GM19455 (cell line): Measurements from ENCODE around the gene GABARAPL2.

ENCODE experiments used
- ATAC-seq: cut with Tn5 transposase; IDR thresholded peaks from one replicate; pipeline ENCODE4 v1.9.1; 2021; ENCODE audit not compliant: unreplicated experiment

The GABARAPL2 gene

DNA sequence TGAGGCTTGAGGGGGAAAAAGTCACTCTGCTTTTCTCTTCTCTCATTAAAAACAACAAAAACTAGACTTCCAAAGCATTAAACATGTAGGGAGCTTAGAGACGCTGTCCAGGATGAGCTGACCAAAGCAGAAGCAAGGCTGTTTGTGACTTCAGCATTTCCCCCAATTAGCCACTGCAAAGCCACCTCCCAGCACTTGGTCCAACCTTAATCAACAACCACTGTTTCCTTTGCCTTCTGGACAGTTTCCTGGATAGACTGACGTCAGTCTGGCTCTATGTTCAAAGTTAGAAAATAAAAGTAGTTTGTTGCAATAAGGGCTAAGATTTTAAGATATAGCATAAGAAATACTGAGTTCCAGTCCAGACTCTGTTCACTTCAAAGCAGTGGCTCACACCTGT lies 13.2 kb upstream of the GABARAPL2 start:
- ATAC-seq = no peak

DNA sequence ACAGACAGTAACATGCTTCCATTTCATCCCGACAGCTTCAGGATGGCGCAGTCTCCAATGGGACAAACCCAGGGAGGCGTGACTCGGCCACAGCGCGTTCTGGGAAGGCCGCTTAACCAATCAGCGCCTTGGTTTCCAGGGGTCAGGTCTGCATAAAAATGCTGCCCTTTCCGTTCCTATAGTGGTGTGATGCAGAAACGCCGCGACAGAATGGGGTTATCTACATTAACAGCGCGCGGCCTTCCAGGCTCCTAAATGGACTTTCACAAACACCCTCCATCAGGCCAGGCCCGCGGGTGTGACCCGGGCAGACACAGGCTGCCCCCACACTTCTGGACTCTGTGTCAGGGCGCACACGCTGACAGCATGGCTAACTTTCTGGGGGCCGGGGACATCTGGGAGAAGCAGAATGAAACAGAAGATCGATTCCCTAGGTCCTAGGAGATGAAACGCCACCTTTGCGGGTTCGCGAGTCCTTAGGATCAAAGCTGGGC lies 10.9 kb upstream of the GABARAPL2 start:
- peak; percentile 21 for ATAC-seq

DNA sequence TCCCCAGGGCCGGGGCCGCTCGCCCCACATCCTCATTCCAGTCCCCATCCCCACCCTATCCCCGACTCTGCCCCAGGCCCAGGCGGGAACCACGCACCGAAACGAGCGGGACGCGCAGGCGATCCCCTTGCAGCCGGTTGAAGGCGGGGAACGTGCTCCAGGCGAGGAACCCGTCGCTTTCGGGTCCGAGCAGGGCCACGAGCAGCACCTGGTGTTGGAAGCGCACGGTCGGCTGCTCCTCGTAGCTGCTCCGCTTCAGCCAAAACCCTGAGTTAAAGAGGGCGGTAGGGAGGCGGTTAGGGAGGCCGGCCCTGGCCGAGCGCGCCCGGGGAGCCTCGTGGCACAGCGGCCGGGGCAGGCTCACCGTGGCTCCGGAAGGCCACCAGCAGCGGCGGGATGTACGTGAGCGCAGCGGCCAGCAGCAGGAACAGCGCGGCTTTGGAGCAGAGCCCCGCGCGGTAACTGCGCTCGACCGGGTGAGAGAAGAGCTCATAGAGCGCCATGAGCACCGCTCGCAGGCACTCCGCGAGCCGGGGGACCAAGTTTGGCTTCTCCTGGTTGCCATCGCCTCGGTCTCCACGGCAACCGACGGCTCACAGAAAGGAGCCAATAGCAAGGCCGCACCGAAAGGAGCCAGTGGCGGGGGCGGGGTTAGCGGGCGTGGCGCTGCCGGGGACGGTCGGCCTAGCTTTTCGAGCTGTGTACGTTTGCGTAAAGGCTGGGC lies 10.3 kb upstream of the GABARAPL2 start, which contains the start of gene TMEM231:
Gene TMEM231, minus strand, starts transcription at position 546 of the 724 bp plus-strand sequence. Its CDS starts 43 bp downstream, at position 503.
- peak; percentile 97 for ATAC-seq

DNA sequence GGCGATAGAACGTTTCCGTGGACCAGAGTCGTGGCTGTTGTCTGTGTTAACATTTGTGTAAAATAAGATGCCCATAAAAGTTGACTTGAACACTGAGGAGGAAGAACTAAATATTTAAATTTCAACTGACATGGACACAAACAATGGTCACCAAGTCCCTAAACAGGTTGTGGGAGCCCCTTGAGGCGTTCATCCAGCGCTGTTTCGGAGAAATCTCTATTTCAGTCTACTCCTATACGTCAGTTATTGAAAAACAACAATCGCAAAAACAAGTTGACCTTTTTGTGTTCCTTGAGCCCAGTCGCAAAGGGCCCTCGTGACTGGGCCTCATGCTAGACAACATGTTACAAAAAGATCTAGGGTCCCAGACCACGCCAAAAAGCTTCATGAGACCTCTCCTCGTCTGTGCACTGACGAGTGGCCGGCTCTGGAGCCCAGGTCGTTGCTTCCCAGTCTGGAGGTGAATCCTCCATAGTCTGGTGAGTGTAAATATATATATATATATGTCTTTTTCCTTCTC lies 9.7 kb upstream of the GABARAPL2 start:
- ATAC-seq = peak; percentile 3

DNA sequence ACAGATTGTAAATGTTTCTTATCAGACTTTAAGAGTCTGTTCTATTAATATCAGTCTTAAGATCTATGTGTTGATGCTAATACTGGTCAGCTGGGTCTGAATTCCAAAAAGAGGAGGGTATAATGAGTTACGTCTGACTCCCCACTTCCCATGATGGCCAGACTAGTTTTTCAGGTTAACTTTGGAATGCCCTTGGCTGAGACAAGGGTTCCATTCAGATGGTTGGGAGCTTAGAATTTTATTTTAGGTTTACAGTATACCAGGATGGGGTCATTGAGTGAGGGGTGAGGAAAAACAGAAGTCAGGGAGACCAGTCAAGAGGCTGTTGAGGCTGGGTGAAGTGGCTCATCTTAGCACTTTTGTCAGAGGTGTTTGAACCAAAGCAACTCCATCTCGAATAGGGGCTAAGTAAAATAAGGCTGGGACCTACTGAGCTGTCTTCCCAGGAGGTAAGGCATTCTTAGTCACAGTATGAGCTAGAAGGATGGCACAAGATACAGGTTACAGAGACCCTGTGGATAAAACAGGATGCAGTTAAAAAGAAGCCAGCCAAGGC lies 7.3 kb upstream of the GABARAPL2 start:
- no peak for ATAC-seq

DNA sequence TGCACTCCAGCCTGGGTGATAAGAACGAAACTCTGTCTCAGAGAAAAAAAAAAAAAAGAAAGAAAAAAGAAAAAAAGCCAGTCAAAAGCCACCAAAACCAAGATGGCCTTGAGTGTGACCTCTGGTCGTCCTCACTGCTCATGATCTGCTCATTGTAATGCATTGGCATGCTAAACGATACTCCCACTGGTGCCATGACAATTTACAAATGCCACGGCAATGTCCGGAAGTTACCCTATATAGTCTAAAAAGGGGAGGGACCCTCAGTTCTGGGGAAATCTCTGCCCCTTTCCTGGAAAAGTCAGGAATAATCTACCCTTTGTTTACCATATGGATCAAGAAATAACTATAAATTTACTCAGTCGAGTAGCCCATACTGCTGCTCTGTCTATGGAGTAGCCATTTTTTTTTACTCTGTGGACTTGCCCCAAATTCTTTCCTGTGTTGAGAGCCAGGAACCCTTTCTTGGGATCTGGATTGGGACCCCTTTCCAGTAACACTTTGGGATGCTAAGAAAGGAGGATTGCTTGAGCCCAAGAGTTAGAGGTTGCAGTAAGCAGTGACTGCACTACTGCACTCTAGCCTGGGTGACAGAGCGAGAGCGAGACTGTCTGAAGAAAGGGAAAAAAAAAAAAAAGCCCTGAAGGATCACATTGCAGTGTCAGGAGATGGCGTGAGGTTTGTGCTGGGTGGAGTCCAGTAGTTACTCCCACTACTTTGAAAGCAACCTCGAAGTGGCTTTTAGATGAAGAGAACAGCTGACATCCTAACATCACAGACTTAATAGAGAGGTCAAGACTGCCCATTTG lies 6.4 kb upstream of the GABARAPL2 start:
- no peak for ATAC-seq

DNA sequence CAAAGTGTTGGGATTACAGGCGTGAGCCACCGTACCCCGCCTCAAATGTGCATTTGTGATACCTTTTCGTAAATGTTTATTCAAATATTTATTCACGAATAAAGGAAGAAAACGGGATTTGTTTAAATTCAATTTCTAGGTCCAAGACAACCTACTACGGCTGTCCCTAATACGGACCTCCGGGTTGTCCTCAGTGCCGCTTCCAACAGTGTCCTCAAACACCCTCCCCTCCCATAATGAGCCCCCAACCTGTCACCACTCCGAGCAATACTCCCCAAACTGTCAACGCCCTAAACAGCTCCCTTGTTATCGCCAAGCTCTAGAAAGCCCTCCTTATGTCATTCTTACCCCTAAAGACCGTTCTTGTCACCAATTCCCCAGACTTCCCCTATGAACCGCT lies 539 bp upstream of the GABARAPL2 start:
- ATAC-seq = peak; percentile 11

DNA sequence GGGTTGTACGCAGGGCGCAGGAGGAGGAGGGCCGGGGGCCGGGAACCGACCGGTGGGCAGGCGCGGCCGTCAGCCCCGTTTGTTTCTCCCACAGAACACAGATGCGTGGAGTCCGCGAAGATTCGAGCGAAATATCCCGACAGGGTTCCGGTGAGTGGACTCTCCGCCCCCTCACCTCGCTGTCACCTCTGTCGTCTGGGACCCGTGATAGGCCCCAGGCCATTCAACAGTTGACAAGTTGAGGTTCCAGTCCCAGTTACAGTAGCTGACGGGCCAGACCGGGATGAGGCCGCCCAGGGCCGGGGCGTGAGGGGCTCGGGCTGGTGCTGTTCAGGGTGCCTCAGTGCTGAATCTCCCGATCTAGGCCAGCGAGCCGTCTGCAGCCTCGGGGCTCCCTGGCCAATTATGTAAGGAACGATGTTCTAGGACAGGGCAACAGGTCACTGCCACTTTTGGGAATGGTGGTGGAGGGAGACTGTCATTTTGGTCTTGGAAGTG lies 628 bp downstream of the GABARAPL2 start:
- ATAC-seq = peak; percentile 4

DNA sequence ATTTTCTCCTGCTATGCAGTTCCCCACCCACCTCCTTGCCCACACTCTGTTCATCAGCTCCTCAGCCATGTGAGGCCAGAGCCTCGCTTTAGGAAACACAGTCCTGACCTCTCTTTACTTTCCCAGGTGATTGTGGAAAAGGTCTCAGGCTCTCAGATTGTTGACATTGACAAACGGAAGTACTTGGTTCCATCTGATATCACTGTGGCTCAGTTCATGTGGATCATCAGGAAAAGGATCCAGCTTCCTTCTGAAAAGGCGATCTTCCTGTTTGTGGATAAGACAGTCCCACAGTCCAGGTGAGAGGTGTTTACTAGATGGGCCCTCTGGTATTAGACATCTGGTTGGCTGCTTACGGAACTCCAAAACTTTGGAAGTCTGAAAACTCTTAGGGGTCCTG lies 1.7 kb downstream of the GABARAPL2 start:
- ATAC-seq = no peak

DNA sequence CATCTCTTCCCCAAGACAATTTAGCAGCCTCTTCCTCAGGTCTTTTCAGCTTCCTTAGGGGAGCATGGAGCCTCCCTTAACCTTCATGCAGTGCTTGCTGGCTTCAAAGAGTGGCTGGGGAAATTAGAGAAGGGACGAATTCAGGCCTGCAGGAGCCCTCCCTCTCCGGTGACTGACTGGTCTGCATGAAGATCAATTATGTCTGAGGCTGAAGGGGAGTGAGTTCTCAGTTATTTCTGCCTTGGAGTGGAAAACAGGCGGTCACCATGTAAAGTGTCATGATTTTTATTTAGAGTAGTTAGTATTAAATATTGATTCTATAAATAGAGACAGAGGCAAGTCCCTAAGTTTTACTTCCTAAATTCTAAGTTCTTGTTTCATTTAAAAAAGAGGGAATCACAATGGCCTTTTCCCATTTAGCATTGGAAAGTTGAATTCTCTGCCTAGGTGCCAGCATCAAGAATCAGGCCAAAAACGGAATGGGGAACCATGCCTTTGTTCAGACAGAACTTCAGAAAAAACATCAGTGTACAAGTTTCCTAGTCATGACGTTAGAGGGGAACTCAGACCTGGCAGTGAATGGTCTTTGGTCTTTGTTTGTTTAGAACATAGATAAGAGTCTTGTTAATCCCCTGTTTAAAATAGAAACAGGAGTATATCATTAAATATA lies 4.4 kb downstream of the GABARAPL2 start:
- ATAC-seq = no peak

DNA sequence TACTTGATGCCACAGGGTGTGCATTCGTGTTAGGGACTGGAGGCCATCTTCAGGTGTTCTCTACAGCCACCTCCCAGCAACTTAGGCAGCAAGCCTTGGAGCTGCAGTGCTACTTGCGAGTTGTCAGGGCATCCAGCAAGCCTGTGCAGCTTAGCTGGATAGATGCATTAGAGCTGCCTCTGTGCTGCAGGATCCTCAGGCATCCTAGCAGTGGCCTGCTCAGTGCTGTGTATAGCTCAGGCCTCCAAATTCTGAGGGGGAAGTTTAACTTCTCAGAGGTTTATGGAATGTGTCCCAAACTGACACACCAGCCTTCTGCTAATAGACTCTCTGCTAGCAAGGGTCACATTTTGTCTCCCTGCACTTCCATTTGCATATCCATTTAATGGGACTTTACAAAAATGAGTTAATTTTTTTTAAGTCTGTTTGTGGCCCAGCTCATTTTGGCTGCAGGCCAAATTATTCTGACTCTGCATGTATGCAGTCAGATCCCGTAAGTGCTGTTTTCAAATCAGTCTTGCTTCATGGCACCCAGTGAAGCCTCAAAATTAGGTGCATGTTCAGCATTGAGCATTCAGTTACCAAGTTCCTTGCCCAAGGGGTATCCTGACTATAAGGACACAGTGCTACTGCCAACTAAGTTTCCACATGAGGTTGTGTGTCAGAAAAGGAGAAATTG lies 6.8 kb downstream of the GABARAPL2 start:
- ATAC-seq = no peak

DNA sequence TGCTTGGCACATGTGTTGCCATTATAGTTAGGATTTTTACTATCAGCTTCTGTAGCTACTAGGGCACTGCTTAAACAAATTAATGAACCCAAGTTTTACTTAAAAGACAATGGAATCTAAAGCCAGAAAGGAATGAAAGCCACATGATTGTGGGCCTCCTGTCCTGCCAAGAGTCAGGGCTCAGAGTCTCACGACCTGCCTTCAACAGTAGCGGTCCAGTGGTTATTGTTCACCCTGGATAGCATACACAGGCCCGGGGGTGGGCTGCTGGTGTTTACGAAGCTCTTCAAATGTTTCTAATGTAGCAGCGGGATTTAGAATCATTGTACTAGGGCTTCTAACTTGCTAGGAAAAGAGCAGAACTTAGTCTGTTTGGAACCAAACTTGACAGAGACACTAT lies 7.8 kb downstream of the GABARAPL2 start:
- no peak for ATAC-seq

DNA sequence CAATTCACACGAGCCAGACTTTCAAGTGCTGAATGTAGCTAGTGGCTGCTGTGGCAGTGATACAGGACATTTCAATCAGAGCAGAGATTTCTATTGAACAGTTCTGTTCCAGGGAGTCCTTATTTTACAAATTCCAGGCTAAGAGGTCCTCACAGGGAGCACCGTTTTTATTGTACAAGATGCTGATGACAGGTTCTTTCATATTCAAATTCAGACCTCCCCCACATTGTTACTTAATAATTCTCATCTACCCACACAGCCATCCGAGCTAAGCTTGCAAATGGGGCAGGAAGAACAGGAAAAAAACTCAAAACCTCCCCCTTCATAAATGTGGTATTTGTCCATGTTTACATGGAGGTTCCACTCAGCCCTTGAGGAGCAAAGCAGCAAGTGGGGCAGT lies 9.8 kb downstream of the GABARAPL2 start:
- peak; percentile 6 for ATAC-seq

DNA sequence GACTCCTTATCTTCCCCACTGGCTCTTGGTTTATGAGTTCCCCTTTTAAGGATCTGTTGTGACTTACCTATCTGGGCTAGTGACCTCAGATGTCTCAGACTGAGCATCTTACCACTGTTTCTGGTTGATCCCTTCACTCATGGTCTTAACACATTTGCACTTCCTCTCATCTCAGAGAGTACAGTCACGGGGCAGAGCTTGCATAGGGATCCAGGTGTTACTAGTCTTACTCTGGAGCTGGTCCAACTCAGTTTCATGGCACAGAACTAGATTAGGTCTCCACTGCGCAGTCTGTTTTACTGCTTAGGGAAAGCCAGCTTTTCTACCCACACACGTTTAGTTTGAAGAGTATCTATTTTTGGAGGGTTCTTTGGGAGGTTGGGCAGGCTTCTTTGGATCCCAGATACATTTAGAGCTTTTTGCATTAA lies 10.2 kb downstream of the GABARAPL2 start:
- ATAC-seq = peak; percentile 63

DNA sequence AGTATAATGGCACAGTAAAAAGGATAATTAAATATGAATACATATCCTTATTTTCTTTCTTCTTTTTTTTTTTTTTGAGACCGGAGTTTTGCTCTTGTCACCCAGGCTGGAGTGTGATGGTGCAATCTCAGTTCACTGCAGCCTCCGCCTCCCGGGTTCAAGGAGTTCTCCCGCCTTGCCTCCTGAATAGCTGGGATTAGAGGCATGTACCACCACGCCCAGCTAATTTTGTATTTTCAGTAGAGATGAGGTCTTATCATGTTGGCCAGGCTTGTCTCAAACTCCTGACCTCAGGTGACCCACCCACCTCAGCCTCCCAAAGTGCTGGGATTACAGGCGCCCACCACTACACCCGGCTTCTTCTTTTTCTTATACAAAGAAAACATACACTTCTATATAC lies 12.0 kb downstream of the GABARAPL2 start:
- no peak for ATAC-seq

DNA sequence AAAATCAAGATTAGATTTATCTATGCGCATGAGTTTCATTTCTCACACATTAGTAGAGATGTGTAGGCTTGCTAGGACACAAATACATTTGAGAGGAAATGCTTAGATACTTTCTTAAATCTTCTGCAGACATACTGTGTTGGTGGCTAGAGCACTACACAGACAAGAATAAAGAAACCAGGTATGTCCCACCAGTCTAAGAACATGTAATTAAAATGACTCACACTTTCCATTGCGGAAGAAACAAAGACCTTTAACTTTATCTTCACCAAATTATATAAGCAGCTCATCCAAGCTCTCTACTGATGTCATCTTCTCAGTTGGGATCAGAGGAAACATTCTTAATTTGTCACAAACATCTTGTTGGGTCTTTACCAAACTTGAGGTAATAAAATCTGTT lies 12.5 kb downstream of the GABARAPL2 start:
- no peak for ATAC-seq

DNA sequence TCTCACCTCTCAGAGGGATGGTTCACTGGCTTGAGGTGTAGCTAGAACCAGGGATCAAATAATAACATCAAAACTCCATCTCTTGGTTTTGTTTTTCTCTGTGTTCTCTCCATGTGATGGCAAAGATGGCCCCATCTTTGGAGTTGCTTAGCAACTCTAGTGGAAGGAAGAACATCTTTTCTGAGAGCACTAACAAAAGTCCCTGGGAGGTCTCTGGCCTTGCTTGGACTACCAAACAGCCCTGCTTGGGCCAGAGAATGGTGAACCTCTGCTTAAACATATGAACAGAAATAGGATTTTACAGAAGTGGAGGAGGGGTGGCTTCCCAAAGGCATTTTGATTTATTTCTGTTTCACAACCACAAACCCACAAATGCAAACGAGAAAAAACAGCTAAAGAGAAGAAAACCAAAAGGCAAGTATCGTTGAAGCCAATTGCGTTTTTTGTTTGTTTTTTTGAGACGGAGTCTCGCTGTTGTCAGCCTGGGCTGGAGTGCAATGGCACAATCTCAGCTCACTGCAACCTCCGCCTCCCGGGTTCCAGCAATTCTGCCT lies 13.2 kb downstream of the GABARAPL2 start:
- ATAC-seq = no peak

DNA sequence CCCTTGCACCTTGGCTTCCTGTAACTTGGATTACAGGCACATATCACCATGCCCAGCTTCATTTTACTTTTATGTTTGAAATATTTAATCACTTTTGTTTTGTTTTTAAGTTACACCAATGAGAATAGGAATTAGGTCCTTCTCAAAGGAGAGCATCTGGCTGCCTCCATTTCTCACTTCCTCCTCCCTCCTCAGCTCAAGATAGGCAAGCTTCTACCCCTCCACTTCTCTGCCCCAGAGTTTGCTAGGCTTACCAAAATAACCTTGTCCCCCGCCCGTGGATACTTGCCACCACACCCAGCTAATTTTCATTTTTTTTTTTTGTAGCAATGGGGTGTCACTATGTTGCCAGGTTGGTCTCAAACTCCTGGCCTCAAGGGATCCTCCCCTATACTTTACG lies 17.9 kb downstream of the GABARAPL2 start:
- peak; percentile 64 for ATAC-seq

DNA sequence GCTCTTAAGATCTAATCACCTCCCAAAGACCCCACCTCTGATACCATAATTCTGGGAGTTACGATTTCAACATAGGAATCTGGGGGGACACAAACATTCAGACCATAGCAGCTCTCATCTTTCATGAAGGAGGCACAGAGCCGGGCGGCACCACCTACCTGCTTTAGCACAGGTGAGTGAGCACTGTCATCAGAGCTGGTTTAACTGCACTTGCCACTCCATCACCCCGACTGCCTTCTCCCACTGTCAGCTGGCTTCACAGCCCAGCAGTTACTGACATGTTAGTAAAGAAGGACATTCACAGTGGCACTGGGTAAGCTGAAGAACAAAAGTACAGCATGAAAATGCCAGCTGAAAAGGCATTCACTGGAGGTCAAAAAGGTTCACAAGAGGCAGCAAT lies 22.5 kb downstream of the GABARAPL2 start:
- no peak for ATAC-seq

DNA sequence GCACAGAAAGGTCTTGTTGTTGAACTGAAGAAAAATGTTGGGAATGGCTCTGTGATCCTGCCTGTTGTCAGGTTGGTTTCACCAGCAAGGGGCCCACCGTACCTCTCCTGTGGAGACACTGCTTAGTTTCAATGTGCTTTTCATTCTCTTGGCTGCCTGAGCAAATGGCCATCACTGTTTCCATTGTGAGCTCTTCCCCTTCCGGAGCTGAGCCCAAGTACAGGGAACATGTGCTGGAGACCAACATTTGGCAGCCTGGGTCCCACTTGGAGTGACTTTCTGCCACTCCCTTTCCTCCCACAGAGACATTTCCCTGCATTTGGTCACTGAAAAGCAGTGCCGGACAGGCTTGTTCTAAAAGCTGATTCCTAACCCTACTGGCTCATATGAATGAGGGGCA lies 23.1 kb downstream of the GABARAPL2 start:
- ATAC-seq = no peak
